Suppressor macrophage treated with lipopolysaccharide for 4 hours (primary cell): ENCODE measurements around the gene SORCS2.

ENCODE experiments used
- DNase-seq: peaks from one replicate; pipeline ENCODE4 v3.0.0-alpha.2; 2020

Gene SORCS2

DNA sequence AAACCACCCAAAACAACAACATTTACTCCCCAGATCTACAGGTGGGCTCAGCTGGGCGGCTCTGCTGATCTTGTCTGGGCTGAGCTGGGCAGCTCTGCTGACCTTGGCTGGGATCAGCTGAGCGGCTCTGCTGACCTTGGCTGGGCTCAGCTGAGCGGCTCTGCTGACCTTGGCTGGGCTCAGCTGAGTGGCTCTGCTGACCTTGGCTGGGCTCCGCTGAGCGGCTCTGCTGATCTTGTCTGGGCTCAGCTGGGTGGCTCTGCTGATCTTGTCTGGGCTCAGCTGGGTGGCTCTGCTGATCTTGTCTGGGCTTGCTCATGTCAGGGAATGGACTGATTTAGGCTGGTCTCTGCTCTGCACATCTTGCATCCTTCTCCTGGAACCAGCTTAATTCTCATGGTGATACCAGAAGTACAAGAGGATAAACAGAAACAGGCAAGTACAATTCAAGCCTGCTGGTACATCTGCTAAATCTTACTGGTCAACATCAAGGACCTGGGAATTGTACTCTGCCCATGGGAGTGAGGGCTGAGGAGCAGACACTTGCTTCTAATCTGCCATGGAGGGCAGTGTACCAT lies 490.9 kb downstream of the SORCS2 start:
- DNase-seq = no peak

DNA sequence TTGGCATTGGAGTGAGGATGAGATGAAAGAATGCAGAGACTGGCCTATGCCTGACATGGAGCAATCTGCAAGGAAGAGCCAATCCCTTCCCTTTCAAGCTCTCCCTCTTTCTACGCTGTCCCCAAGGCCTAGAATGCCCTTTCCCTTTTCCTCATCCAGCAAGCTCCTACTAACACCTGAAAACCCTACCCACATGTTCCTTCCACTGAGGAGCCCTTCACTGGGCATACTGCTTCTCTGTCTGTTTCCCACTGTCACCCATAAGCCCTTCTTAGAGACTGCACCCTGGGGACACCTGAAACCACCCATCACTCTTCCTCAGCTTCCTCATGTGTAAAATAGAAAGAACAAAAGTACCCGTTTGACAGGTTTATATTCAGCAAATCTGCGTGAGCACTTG lies 492.0 kb downstream of the SORCS2 start:
- no peak for DNase-seq

DNA sequence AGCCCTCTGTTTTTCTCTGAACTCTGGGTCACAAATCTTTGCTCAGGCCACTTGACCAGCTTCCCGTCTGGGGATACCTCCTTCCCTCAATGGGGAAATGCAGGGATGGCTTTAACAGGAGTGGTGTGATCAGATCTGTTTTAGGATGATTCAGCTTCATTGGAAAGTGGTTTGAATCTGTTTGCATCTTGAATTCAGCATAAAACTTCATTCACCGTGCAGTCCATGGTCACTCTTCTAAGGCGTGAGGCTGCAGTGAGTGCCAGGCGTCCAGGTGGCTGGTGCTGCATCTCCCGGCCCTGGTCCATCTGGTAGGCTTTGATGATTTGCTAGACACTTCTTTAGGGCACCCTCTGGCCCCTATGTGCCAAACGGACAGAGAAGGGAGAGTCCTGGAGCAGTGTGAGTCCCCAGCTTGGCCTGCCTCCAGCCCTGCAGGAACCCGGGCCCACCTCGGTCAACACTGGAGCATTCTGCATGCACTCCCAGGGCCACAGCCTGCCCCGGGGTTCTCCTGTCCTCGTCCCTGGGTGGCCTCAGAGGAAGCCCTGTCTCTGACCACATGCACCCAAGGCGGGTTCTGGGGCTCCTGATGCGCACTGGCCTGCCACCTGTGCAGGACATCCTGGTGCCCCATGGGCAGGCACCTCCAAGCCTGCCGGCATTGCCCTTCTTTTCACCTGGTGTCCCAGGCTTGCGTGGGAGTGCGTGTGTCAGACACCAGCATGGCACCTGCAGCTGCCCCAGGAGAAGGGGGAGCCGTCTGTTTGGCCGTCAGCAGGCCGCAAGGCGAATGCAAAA lies 493.9 kb downstream of the SORCS2 start:
- no peak for DNase-seq

DNA sequence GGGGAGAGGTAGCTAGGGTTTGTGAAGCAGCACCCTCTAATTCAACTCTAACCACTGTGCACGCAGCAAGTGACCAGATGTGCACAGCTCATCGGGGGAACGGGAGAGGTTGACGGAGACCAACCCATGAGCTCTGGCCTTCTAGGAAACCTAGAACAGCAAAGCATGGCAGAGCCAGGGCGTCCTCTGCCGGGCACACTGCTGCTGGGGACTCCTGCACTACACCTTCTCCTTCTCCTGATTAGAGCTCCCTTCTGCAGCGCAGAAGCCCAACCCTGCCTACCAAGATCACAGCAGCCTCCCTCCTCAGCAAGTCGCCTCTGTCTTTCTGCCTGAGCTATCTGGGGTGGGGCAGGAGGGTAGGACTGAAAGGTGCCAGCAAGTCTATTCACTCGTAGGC lies 494.7 kb downstream of the SORCS2 start:
- no peak for DNase-seq

DNA sequence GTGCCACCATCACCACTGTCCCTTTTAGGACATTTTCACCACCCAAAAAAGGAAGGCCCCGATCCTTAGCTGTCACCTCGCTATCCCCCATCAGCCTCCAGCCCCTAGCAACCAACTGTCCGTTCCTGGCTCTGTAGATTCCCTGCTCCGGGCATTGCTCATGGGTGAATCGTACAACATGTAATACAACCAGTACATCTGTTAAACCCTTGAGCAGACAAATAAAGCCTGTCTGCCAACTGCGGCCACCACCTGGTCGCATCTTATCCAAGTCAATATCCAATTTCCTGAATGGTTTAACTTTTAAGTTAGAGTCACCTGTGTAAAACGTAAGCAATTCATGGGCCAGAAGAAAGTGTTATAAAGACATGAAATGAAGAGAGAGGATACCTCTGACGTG lies 495.5 kb downstream of the SORCS2 start:
- no peak for DNase-seq

DNA sequence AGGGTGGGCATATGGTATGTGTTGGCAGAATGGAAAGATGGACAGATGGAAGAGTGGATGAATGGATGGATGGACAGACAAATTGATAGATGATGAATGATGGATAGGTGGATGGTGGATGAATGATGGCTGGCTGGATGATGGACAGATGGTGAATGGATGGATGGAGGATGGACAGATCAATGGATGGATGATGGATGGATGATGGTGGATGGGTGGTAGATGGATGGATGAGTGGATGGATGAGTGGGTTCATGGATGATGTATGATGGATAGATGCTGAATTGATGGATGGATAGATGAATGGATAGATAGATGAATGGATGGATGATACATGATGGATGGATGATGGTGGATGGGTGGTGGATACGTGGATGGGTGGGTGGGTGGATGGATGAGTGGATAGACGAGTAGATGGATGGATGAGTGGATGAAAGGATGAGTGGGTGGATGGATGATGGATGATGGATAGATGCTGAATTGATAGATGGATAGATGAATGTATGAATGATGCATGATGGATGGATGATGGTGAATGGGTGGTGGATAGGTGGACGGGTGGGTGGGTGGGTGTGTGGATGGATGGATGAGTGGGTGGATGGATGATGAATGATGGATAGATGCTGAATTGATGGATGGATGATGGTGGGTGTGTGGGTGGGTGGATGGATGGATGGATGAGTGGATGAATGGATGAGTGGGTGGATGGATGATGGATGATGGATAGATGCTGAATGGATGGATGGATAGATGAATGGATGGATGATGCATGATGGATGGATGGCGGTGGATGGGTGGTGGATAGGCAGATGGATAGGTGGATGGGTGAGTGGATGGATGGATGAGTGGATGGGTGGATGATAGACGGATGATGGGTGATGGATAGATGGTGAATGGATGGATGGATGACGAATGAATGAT lies 497.7 kb downstream of the SORCS2 start:
- no peak for DNase-seq

DNA sequence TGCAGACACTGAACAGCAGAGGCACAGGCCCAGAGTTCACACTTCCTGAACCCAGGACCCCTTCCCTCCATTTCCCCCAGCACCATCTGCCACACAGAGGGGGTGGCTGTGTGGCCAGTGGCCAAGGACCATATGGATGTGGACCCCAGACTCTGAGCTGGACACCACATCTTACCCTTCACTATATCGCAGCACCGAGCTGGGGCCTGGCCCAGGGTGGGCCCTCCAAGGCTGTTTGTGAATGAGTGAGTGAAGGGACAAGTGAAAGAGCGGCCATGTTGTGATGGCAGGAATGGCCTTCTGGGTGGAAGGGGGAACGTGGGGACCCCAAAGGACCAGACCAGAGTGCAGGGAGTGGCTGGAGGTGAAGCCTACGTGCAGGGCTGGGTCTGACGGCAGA lies 498.7 kb downstream of the SORCS2 start:
- no peak for DNase-seq

DNA sequence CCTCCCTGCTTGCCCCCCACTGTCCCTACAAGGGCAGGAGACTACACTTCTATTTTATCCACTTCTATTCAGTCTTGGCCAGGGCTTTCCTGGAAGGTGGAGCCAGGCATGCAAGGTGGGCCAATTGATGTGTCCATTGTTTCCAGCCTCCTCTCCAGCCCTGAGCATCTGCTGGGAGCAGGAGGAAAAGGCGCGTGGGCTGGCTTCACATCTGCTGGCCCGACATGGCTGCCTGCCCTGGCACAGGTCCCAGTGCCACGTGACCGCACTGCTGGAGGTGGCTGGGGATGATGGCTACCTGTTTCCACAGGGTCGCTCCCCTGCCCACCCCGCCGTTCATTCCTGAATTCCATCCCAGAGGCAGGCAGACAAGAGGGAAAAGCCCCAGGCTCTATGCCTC lies 499.6 kb downstream of the SORCS2 start:
- no peak for DNase-seq

DNA sequence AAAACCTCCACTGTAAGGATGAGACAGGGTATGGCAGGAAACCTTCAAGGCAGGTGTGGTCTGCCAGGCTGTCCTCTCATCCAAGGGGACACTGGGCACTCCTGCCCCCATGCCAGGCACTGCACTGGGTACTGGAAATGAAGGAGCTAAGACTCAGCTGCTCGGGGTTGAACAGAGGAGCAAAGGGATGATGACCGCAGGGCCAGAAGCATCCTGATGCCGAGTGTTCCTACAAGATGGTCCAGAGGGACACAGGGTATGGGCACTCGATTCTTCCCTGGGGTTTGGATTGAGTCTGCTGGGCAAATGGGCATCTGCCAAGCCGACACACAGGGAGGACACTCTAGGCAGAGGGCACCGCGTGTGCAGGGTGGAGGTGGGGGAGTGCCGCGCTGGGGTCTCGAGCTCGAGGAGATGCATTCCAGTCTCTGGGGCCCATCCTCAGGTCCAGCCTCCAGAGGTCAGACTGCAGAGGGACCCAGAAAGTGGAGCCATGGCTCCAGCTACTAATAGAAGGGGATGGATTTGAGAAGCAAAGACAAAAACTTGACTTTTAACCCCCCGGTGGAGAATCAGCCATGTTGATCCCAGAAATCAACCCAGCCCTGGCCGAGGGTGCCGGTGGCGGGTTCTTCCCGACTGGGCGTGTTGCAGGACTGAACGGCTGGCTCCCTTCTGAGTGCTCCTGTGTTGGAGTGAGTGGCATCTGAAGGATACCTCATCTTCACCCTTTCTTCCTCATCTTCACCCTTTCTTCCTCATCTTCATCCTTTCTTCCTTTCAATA lies 500.3 kb downstream of the SORCS2 start:
- no peak for DNase-seq

DNA sequence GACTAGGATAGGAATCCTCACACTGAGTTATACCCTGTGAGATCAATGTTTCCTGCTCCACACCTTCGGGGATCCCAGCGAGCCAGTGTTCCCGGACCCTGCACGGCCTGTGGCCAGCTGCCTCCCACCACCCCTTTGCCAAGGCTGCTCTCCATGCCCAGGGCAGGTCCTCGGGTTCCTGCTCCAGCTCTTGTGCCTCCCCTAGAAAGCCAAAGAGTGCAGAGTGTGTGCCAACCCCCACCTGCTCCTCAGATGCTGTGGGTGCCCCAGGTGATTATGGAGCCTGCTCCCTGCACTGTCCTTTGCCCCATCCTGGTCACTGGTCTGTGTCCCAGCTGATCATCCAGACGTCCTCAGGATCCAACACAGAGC lies 500.9 kb downstream of the SORCS2 start:
- no peak for DNase-seq

DNA sequence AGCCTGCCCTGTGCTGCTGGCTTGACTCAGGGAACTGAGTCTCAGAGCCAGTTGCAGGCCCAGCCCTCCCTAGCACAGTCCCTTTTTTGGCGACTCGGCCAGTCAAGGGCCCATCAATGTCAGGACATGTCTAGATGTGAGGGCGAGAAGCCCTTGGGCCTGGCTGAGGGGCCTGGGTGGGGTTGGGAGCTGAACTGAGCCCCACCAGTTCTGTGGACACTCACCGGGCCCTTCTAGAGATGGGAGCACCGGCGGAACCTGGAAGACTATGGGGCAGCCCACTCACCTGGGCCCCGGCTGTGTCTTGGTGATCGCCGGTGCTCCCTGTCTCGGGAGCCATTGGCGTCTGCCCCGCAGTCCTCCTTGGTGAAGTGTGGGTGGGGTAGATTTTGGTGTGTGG lies 501.4 kb downstream of the SORCS2 start:
- no peak for DNase-seq

DNA sequence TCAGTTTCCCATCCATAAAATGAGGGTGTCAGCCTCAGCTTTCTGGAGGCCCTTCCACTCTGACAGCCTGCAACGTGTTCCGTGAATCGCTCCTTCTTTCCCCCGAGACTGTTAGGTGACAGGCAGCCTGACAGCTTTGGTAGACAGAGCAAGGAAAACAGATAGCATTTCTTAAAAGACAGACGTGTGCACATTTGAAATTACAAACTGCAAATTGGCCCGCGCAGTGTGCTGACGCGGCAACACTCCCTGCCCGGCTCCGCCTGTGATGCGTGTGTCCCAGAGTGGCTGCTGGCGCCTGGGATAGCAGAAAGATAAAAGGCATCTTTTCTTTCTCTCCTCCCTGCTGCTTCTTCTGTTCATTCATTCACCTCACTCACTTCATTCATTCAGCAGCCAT lies 502.0 kb downstream of the SORCS2 start:
- DNase-seq = no peak

DNA sequence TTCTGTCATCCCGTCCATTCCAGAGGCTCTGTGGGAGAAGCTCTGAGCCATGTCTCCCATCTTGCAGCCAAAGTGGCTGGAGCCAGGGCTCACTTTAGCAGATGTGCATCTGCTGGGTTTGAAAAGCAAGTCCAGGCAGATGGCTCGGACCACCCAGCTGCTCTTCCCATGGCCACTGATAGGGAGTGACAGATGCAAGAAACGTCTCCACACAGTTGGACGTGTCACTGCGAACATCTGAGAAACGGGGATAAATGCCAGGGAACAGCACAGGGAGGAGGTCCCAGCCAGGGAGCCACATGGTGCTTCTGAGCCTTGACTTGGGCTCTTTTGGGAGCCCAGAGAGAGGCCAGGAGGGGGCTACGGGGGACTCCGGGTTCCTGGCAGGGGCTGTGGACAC lies 505.0 kb downstream of the SORCS2 start:
- DNase-seq = no peak

DNA sequence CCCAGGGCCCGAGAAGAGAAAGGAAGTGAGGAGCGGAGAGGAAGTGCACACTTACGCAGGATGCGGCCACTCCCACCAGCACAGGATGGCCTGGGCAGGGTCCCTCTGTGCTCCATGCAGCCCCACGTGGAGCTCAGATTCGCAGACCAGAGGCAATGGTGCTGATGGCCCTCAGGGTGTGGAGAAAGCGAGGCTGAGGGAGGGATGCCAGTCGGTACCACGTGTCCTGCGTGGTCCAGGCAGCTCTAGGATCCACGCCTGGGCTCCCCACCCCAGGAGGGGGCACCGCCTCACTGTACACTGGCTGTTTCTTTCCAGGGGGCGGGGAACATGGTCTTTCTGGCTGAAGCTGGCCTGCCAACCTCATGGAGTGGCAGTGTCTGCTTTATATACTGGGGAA lies 505.5 kb downstream of the SORCS2 start:
- DNase-seq = no peak

DNA sequence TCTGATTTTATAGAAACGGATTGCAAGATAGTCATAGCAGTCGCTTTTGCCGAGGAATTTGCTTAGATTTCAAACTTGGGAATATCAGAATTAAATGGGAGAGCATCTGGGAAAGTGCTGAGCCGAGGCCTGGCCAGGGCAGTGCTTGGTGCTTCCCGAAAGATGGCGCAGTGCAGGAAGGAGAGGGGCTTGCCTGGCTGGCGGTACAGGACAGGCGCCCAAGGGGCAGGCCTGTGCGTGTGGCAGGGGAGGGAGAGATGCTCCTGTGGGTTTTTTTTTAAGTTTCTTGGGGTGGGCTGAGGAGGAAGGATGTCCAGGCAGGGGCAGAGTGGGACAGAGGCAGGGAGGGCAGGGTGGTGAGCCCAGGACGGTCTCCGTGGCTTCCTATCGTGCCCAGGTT lies 506.2 kb downstream of the SORCS2 start:
- DNase-seq = no peak

DNA sequence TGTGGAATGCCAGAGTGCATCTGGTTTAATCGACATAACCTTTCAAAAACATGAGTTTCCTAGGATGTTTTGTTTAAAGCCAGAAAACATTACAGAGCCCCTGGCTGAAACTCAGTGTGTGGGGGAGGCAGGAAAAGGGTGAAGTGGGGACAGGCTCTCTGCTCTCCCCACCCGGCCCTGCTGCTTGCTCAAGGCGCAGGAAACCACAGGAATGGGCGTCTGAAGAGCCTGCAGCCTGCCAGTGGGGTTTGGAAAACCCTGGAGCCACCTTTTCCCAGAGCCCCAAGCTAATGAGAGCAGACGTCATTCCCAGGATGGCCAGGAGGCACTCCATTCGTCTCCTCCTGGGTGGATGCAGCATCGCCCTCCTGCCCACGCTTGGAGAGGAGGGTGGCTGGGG lies 506.7 kb downstream of the SORCS2 start:
- DNase-seq = no peak

DNA sequence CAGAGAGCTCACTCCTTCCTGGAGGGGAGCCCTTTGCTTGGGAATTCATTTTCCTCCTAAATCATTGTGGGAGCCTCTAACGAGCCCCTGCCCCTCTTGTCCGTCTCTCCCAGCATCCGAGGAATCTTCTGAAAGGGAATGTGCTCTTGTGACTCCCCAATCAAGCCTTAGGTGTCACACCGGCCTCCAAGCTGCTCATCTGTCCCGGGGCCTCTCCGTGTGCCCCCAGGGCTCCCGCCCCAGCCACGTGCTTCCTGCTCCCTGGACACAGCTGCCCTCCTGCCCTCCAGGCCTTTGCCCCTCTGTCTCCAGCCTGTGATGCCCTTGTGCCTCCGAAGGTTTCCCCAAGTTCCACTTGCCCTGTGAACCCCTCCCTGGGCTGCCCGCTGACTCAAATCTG lies 507.5 kb downstream of the SORCS2 start:
- no peak for DNase-seq

DNA sequence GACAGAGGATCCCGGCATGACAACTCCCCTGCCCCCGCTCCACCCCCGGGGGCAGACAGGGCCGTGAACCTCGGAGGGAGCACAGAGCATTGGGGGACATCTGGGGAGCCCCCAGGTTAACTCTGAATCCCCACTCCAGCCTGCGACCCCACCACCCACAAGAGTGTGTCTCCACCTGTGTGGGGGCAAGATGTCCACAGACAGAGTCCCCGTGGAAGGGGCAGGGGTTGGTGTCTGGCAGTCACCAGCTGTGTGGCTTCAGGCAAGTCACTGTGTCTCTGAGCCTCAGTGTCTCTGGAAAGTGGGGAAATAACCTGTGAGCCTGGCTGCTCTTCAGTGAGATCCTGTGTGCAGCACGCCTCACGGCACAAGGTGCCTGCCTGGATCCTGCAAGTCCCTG lies 508.3 kb downstream of the SORCS2 start:
- no peak for DNase-seq

DNA sequence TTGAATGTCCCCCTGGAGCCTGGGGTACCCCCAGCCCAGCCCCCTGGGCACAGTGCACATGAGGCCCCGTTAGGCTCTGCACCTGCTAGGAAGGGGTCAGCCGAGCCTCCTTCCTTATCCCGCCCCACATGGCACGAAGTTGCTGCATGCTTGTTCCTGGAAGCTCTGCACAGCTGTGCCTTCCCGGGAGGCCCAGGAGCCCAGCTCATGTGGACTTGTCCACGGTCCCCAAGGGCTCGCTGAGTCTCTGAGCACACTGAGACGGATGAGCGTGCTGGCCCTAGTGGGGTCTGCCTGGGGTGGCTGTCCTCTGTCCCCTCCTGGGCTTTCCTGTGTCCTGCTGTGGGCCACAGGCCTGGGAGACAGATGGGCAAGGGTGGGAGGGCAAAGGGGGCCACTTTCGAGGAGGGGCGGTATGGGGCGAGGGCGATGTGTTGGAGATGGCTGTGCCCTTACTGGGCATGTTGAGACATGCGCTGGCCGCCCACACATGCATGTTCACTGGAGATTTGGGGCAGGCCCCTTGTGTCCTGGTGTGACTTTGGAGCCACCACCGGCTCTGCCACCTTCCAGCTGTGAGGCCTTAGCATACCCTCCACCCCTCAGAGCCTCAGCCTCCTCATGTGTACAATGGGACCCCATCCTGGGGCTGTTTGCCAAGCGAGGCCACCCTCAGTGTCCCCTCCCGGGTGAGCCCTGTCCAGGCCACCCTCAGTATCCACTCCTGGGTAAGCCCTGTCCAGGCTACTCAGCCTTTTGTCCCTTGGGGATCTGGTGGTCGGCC lies 509.7 kb downstream of the SORCS2 start:
- DNase-seq = no peak

DNA sequence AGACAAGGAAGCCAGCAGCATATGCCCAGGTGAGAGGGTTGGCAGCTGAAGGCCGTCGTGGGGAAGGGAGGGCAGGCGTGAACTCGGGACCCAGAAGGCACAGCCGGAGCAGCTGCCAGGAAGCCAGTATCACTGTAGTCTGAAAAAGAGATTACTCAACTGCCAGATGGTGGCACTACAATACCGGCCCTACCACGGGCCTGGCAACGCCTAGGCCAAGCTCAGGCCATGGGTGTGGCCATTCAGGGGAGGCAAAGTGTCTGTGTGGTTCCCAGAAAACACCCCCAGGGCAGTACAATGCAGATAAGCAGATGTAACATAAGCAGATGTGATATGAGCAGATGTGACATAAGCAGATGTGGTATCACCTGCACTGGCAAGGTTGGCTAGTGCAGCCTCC lies 511.4 kb downstream of the SORCS2 start:
- peak; percentile 24 for DNase-seq

DNA sequence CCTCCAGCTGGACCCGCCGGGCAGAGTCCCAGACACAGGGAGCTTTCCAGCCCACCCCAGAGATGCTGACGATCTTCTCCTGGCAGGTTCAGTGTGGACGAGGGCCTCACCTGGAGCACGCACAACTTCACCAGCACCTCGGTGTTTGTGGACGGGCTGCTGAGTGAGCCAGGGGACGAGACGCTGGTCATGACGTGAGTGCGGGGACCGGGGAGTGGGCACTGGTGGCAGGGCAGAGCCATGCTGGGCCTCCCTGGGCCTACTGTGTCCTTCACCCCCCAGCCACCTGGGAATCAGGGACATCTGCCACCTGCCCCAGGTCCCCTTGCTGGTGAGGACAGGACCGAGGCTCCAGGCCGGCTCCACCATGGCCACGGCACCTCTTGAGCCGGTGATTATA lies 511.8 kb downstream of the SORCS2 start:
- DNase-seq = no peak

DNA sequence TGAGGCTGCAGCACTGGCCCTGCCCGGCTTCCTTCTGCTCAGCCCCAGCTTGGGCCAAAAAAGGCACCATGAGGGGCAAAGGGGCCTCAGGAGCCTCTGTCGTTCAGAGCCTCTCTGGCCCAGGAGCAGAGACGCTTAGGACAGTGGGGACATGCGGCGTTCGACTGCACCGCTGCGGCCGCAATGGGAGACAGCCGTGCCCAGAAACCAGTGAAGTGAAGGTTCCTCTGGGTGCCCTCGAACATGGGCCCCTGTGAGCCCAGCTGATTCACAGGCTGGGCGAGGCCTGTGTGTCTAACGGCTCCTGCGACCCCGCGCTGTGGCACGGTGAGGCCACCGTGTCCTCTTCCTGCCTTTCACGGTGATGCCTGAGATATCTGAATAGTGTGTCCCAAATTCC lies 512.3 kb downstream of the SORCS2 start:
- DNase-seq = no peak
